Nephron (organoid): ENCODE measurements around the gene CCDC85C.

Experiments
- H3K27ac Mint-ChIP-seq, 3 experiments: 2 replicates each; pipeline ENCODE4 v1.8.0; 2020; ENCODE audit warnings: mixed read lengths in 3 of 3, mild to moderate bottlenecking in 2 of 3, moderate library complexity in 1 of 3
- H3K27me3 Mint-ChIP-seq: 2 replicates; pipeline ENCODE4 v1.8.0; 2021; ENCODE audit warnings: low read depth, mild to moderate bottlenecking, moderate library complexity, mixed read lengths
- H3K36me3 Mint-ChIP-seq: 2 replicates; pipeline ENCODE4 v1.8.0; 2020; ENCODE audit warnings: low read depth, mixed read lengths
- H3K4me1 Mint-ChIP-seq: 2 replicates; pipeline ENCODE4 v1.8.0; 2020; ENCODE audit warnings: mixed read lengths
- H3K4me3 Mint-ChIP-seq, 3 experiments: 2 replicates each; pipeline ENCODE4 v1.8.0; 2020; ENCODE audit warnings: mild to moderate bottlenecking in 3 of 3, mixed read lengths in 3 of 3, moderate library complexity in 2 of 3
- H3K9me3 Mint-ChIP-seq: 2 replicates; pipeline ENCODE4 v1.8.0; 2020; ENCODE audit warnings: mixed read lengths
- TF ChIP-seq, protein P1 (sequence below), 3 experiments: fragments of 200-600 bp; sonication (generic); IDR thresholded peaks; one replicate each; pipeline ENCODE4 v1.5.0; 2021; ENCODE audit warnings: antibody characterized with exemption in 3 of 3; ENCODE audit not compliant: unreplicated experiment in 3 of 3

The CCDC85C gene

DNA sequence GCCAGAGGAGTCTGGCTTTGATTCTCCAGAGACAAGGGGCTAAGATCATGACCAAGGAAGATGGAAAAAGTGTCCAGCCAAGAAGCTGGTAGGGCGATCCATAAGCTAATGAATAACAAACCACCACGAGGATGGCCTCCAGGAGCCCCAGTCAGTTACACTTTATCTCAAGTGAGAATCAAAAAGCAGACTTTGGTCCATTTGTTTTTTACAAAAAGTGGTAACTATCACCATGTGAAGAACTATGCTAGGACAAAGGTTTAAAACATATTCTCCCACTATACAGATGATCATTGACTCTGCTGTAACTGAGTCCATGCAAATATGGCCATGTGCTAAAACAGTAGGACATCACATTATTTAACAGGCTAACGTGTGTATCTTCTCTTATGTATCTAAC lies 137.2 kb downstream of the CCDC85C start:
- H3K36me3 Mint-ChIP-seq, result peaks cover 25% of the 10 kb centered on the region
- no peak overlapping the region for H3K4me3 Mint-ChIP-seq
- H3K27me3 Mint-ChIP-seq, result no peaks in the 10 kb centered on the region
- H3K27ac Mint-ChIP-seq, result peak overlapping the region; percentile 50 to 78 (median 68)
- peaks cover 64% of the 10 kb centered on the region for H3K4me1 Mint-ChIP-seq
- H3K9me3 Mint-ChIP-seq, result no peaks in the 10 kb centered on the region
- TF ChIP-seq, protein P1, sequence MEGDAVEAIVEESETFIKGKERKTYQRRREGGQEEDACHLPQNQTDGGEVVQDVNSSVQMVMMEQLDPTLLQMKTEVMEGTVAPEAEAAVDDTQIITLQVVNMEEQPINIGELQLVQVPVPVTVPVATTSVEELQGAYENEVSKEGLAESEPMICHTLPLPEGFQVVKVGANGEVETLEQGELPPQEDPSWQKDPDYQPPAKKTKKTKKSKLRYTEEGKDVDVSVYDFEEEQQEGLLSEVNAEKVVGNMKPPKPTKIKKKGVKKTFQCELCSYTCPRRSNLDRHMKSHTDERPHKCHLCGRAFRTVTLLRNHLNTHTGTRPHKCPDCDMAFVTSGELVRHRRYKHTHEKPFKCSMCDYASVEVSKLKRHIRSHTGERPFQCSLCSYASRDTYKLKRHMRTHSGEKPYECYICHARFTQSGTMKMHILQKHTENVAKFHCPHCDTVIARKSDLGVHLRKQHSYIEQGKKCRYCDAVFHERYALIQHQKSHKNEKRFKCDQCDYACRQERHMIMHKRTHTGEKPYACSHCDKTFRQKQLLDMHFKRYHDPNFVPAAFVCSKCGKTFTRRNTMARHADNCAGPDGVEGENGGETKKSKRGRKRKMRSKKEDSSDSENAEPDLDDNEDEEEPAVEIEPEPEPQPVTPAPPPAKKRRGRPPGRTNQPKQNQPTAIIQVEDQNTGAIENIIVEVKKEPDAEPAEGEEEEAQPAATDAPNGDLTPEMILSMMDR (IDR thresholded peaks at IDR 0.05; ENCODE audit: unreplicated experiment in 3 of 3), result no peak

GRCh38 chr14:99465288-99465687 lies 138.7 kb downstream of the CCDC85C start:
- H3K9me3 Mint-ChIP-seq, result no peaks in the 10 kb centered on the region
- H3K36me3 Mint-ChIP-seq, result peaks cover 34% of the 10 kb centered on the region
- H3K27me3 Mint-ChIP-seq, result no peaks in the 10 kb centered on the region
- peak overlapping the region in 1 of 3 experiments; percentile 6 for H3K27ac Mint-ChIP-seq
- TF ChIP-seq, protein P1 (IDR thresholded peaks at IDR 0.05; ENCODE audit: unreplicated experiment in 3 of 3), result no peak
- peaks cover 64% of the 10 kb centered on the region for H3K4me1 Mint-ChIP-seq
- no peak overlapping the region for H3K4me3 Mint-ChIP-seq

- no peak overlapping the region for H3K27ac Mint-ChIP-seq
- peaks cover 45% of the 10 kb centered on the region for H3K36me3 Mint-ChIP-seq
- no peak overlapping the region for H3K4me3 Mint-ChIP-seq
- no peaks in the 10 kb centered on the region for H3K27me3 Mint-ChIP-seq
- peaks cover 66% of the 10 kb centered on the region for H3K4me1 Mint-ChIP-seq
- TF ChIP-seq, protein P1 (IDR thresholded peaks at IDR 0.05; ENCODE audit: unreplicated experiment in 3 of 3), result no peak
- no peaks in the 10 kb centered on the region for H3K9me3 Mint-ChIP-seq
Measured at GRCh38 chr14:99463974-99464373, 140.0 kb downstream of the CCDC85C start.

- H3K4me3 Mint-ChIP-seq, result no peak overlapping the region
- no peaks in the 10 kb centered on the region for H3K9me3 Mint-ChIP-seq
- no peak overlapping the region for H3K27ac Mint-ChIP-seq
Measured at GRCh38 chr14:99462210-99462609, 141.8 kb downstream of the CCDC85C start.

DNA sequence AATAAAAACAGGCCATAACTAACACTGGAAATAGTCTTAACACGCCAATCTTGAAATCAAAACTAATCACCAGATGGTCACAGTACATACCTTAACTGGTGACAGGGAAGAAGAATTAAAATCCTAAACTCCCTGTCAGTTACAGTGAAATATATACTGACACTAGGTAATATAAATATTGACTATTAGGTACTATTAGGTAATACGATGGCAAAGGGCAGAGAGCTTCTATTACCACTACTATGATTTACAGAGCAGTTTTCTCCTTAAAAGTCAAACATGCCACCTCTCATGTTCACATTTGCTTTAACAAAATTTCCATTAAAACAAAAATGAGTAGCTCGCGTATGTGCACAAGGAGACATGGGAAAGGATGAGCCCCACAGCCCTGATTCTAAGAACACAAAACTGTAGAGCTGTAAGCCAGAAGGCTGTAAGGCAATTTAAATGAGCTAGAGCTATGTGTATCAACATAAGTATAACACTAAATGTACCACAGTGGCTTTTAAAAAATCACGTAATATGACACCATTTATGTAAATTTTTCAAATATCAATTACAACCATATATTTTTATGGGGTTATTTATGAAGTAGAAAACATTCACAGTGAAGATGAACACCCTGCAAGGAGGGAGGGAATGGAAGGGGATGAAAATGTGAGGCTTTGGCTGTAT lies 142.5 kb downstream of the CCDC85C start:
- TF ChIP-seq, protein P1 (IDR thresholded peaks at IDR 0.05; ENCODE audit: unreplicated experiment in 3 of 3), result no peak
- H3K4me1 Mint-ChIP-seq, result peaks cover 43% of the 10 kb centered on the region
- no peaks in the 10 kb centered on the region for H3K27me3 Mint-ChIP-seq
- peak overlapping the region in 1 of 3 experiments; percentile 24 for H3K27ac Mint-ChIP-seq
- H3K36me3 Mint-ChIP-seq, result peaks cover 61% of the 10 kb centered on the region
- H3K4me3 Mint-ChIP-seq, result no peak overlapping the region
- no peaks in the 10 kb centered on the region for H3K9me3 Mint-ChIP-seq

More at GRCh38 chr14:99462210-99462609, 141.8 kb downstream of the CCDC85C start:
- peaks cover 55% of the 10 kb centered on the region for H3K36me3 Mint-ChIP-seq
- no peaks in the 10 kb centered on the region for H3K27me3 Mint-ChIP-seq
- peaks cover 49% of the 10 kb centered on the region for H3K4me1 Mint-ChIP-seq
- TF ChIP-seq, protein P1 (IDR thresholded peaks at IDR 0.05; ENCODE audit: unreplicated experiment in 3 of 3), result no peak

GRCh38 chr14:99460793-99461192 lies 143.2 kb downstream of the CCDC85C start:
- H3K27me3 Mint-ChIP-seq, result no peaks in the 10 kb centered on the region

More at GRCh38 chr14:99460793-99461192, 143.2 kb downstream of the CCDC85C start:
- H3K4me3 Mint-ChIP-seq, result no peak overlapping the region
- TF ChIP-seq, protein P1 (IDR thresholded peaks at IDR 0.05; ENCODE audit: unreplicated experiment in 3 of 3), result no peak
- H3K4me1 Mint-ChIP-seq, result peaks cover 36% of the 10 kb centered on the region
- H3K9me3 Mint-ChIP-seq, result no peaks in the 10 kb centered on the region
- H3K27ac Mint-ChIP-seq, result peak overlapping the region in 2 of 3 experiments; percentile 24 to 34
- peaks cover 60% of the 10 kb centered on the region for H3K36me3 Mint-ChIP-seq
